Retinal pigment epithelial cell (primary cell): Measurements from ENCODE around the gene TNS3.

Experiments
- DNase-seq: peaks from one replicate; pipeline ENCODE4 v3.0.0-alpha.2; 2010; ENCODE audit warnings: low read depth
- H3K4me3 ChIP-seq: 2 replicates; pipeline ENCODE4 v1.5.1; 2011; ENCODE audit warnings: mild to moderate bottlenecking, low read length, control low read depth, moderate library complexity
- CTCF ChIP-seq: conservative IDR thresholded peaks from 2 replicates; pipeline ENCODE4 v1.5.1; 2011; ENCODE audit warnings: low read depth, low read length, control low read depth, inconsistent platforms

TNS3 gene

DNA sequence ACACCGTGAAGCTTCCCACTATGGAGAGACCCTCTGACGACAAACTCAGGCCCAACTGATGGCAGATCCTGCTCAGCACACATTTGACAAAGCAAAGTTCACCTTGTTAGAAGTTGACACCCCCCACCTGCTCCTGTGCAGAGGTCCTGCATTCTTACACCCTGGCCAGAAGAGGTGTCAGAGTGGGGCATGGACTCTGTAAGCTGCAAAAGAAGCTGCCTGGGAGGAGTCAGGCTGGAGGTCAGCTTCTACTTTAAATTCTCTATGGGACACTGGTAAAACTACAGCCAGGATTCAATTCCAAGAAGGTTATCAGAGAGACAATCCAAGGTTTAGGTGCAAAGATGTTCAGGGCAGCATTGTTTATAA, 20.0 kb upstream of the TNS3 start:
- no peak overlapping the region for H3K4me3 ChIP-seq
- DNase-seq = no peak
- TF ChIP-seq CTCF = no peak

- DNase-seq = peak; percentile 58
- TF ChIP-seq CTCF = no peak
- peak overlapping the region; percentile 4 for H3K4me3 ChIP-seq
Observed at GRCh38 chr7:47601119-47601880, 19.4 kb upstream of the TNS3 start.

DNA sequence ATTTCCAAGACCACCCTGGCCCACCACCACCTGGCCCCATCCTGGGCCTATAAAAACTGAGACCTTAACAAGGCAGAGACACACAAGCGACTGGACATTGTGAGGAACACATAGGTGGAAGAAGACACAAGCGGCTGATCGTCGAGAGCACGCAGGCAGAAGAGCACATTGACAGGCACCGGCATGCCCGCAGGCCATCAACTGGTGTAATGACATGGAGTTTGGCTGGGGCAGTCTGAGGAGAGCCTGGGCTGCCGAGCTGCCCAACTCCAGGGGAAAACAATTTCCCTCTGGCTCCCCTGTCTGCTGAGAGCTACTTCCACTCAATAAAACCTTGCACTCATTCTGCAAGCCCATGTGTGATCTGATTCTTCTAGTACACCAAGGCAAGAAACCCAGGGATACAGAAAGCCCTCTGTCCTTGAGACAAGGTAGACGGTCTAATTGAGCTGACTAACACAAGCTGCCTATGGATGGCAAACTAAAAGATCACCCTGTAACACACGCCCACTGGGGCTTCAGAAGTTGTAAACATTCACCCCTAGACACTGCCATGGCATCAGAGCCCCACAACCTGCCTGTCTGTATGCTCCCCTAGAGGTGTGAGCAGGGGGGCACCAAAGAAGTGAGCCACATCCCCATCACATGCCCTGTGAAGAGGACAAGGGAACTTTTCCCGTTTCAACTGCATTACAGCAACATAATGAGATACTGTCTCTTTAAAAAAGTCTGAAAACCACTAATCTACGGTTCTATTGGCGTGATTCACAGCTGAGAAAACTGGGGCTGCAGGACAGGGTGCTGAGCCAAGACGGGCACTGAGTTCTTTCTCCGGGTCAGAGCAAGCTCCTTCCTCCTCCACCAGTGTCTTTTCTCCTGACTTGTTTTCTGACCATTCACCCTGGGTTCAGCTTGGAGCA, 18.5 kb upstream of the TNS3 start:
- no peak for TF ChIP-seq CTCF
- DNase-seq = peak; percentile 65
- H3K4me3 ChIP-seq = peak overlapping the region; percentile 4

- no peak for DNase-seq
- TF ChIP-seq CTCF = no peak
- no peak overlapping the region for H3K4me3 ChIP-seq
Observed at GRCh38 chr7:47597379-47597778, 15.5 kb upstream of the TNS3 start.

DNA sequence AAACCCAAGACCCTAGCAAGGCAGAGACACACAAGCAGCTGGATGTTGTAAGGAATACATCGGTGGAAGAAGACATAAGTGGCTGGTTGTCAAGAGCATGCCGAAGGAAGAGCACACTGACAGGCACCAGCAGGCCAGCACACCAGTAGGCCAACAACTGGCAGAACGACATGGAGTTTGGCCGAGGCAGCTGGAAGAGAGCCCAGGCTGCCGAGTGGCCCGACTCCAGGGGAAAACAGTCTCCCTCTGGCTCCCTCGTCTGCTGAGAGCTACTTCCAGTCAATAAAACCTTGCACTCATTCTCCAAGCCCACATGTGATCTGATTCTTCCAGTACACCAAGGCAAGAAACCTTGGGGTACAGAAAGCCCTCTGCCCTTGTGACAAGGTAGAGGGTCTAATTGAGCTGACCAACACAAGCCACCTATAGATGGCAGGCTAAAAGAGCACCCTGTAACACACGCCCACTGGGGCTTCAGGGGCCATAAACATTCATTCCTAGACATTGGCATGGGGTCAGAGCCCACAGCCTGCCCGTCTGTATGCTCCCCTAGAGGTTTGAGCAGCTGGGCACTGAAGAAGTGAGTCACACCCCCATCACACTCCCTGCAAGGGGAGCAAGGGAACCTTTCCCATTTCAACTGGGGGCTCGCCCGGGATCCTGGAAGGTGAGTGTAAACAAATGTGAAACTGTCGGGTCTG, 14.7 kb upstream of the TNS3 start:
- no peak overlapping the region for H3K4me3 ChIP-seq
- no peak for TF ChIP-seq CTCF
- DNase-seq = no peak

- no peak for TF ChIP-seq CTCF
- no peak for DNase-seq
- H3K4me3 ChIP-seq = no peak overlapping the region
Observed at GRCh38 chr7:47594406-47594805, 12.5 kb upstream of the TNS3 start.
